ENCODE measurements around the gene GPR135. TPM values are rescaled to one million over a fixed set of nuclear protein-coding genes. Genes with fewer than 3 reads are reported as not detected.
"Not testable (repeated sequence)": the region's sequence is repeated elsewhere in the genome, so short reads cannot be mapped to it uniquely, and the experiment has no call there.

Gene GPR135
- total RNA-seq, 4 donors from 2014 or later = 2.8 to 8.8 (median 6.0) TPM

- Histone ChIP-seq H3K9me3 (no peaks in the 10 kb centered on the region), H3K4me3 (no peak overlapping the region), H3K27me3 (no peaks in the 10 kb centered on the region), H3K27ac (no peak overlapping the region), H3K4me1 (no peaks in the 10 kb centered on the region), H3K36me3 (no peaks in the 10 kb centered on the region)
- no peak for DNase-seq
- TF ChIP-seq POLR2A (IDR thresholded peaks at IDR 0.05) = no peak
- TF ChIP-seq, protein P1, sequence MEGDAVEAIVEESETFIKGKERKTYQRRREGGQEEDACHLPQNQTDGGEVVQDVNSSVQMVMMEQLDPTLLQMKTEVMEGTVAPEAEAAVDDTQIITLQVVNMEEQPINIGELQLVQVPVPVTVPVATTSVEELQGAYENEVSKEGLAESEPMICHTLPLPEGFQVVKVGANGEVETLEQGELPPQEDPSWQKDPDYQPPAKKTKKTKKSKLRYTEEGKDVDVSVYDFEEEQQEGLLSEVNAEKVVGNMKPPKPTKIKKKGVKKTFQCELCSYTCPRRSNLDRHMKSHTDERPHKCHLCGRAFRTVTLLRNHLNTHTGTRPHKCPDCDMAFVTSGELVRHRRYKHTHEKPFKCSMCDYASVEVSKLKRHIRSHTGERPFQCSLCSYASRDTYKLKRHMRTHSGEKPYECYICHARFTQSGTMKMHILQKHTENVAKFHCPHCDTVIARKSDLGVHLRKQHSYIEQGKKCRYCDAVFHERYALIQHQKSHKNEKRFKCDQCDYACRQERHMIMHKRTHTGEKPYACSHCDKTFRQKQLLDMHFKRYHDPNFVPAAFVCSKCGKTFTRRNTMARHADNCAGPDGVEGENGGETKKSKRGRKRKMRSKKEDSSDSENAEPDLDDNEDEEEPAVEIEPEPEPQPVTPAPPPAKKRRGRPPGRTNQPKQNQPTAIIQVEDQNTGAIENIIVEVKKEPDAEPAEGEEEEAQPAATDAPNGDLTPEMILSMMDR (IDR thresholded peaks at IDR 0.05) = no peak
Measured at GRCh38 chr14:59455411-59455810, 9.8 kb downstream of the GPR135 start.

- Histone ChIP-seq H3K27ac (no peak overlapping the region), H3K4me1 (no peaks in the 10 kb centered on the region), H3K9me3 (no peaks in the 10 kb centered on the region), H3K36me3 (no peaks in the 10 kb centered on the region), H3K4me3 (no peak overlapping the region), H3K27me3 (no peaks in the 10 kb centered on the region)
- TF ChIP-seq POLR2A (IDR thresholded peaks at IDR 0.05) = no peak
- DNase-seq = no peak
Measured at GRCh38 chr14:59454139-59454538, 11.0 kb downstream of the GPR135 start.

DNA sequence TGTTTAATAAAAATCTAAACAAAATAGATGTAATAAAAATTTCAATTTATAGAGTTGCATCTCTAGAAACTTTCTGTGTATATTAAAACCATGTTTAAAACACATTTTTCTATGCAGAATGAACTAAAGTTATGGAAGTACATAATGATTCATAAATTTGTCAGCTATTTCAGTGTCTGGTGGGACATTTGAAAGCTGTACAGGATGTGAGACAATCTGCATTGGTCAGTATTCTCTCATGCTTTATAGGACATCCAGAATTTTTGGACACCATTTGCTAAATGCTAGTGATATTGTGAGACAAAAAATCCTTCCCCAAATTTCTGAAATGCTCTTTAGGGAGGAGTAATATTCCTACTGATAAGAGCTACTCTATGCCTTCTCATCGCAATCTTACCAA is 13.3 kb downstream of the GPR135 start:
- TF ChIP-seq, protein P1 (IDR thresholded peaks at IDR 0.05) = no peak
- no peak for TF ChIP-seq POLR2A (IDR thresholded peaks at IDR 0.05)
- DNase-seq = no peak
- Histone ChIP-seq H3K4me3 (no peak overlapping the region), H3K36me3 (no peaks in the 10 kb centered on the region), H3K9me3 (no peaks in the 10 kb centered on the region), H3K27me3 (no peaks in the 10 kb centered on the region), H3K4me1 (no peaks in the 10 kb centered on the region), H3K27ac (no peak overlapping the region)

DNA sequence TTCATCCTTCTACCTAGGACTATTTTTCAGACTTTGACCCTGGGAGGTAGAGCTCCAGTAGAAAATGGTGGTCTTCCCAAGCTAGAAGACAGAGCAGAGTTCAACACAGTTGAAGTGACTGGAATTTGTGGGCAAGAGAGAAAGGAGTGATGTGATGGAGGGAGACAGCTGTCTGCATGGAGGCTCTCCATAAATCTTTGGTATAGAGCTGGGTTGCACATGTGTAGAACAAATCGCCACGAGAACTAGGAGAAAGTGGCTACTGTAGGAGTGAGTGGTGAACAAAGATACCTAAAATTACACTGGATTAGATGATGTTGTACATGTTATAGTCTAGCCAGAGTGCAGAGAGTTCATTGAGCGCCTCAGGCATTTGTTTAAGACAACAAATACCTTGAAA is 14.5 kb downstream of the GPR135 start:
- no peak for DNase-seq
- H3K4me1 ChIP-seq = no peaks in the 10 kb centered on the region
- no peak overlapping the region for H3K27ac ChIP-seq
- no peaks in the 10 kb centered on the region for H3K36me3 ChIP-seq
- TF ChIP-seq, protein P1 (IDR thresholded peaks at IDR 0.05) = no peak
- TF ChIP-seq POLR2A (IDR thresholded peaks at IDR 0.05) = no peak
- no peak overlapping the region for H3K4me3 ChIP-seq
- H3K27me3 ChIP-seq = no peaks in the 10 kb centered on the region
- no peaks in the 10 kb centered on the region for H3K9me3 ChIP-seq

DNA sequence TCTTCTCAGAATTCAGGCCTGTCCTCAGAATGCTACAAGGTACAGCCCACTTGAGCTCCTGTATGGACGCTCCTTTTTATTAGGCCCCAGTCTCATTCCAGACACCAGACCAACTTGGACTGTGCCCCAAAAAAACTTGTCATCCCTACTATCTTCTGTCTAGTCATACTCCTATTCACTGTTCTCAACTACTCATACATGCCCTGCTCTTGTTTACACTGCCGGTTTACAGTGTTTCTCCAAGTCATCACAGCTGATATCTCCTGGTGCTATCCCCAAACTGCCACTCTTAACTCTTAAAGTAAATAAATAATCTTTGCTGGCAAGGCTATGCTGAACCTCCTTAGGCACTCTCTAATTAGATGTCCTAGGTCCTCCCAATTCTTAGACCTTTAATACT is 16.5 kb downstream of the GPR135 start:
- not testable (repeated sequence) for H3K36me3 ChIP-seq, H3K9me3 ChIP-seq, H3K4me3 ChIP-seq, H3K4me1 ChIP-seq, H3K27ac ChIP-seq, H3K27me3 ChIP-seq, DNase-seq

GRCh38 chr14:59439256-59439965 is 25.8 kb downstream of the GPR135 start:
- no peak overlapping the region for H3K27ac ChIP-seq

More at GRCh38 chr14:59439256-59439965, 25.8 kb downstream of the GPR135 start:
- H3K4me1 ChIP-seq = no peaks in the 10 kb centered on the region
- no peaks in the 10 kb centered on the region for H3K9me3 ChIP-seq
- TF ChIP-seq, protein P1 (IDR thresholded peaks at IDR 0.05) = no peak
- H3K27me3 ChIP-seq = no peaks in the 10 kb centered on the region
- H3K36me3 ChIP-seq = no peaks in the 10 kb centered on the region
- no peak for DNase-seq
- H3K4me3 ChIP-seq = no peak overlapping the region

Data from Peyer's patch (tissue), 4 donors.